ENCODE results near the gene AK6.
"Not testable (repeated sequence)": the region's sequence is repeated elsewhere in the genome, so short reads cannot be mapped to it uniquely, and the experiment has no call there.

Gene AK6

GRCh38 chr5:69369340-69370121 lies at the start of gene AK6, which contains the start of the genes RAD17 and TAF9:
AK6 (minus strand) TSS chr5:69369520; CDS start chr5:69369490, 30 bp downstream.
RAD17 (plus strand) TSS chr5:69369818; CDS start chr5:69372209, 2,391 bp downstream.
TAF9 (minus strand) TSS chr5:69369520; CDS start chr5:69365737, 3,783 bp downstream.
- DNase-seq (ENCODE audit: low read depth) = peak; percentile 80

GRCh38 chr5:69418554-69418953 lies 49.2 kb upstream of the AK6 start:
- DNase-seq (ENCODE audit: low read depth) = no peak

GRCh38 chr5:69416699-69417098 lies 47.4 kb upstream of the AK6 start:
- DNase-seq (ENCODE audit: low read depth) = no peak

GRCh38 chr5:69416180-69416579 lies 46.9 kb upstream of the AK6 start:
- DNase-seq (ENCODE audit: low read depth) = no peak

GRCh38 chr5:69415584-69415958 lies 46.3 kb upstream of the AK6 start:
- no peak for DNase-seq (ENCODE audit: low read depth)

GRCh38 chr5:69414885-69415583 lies 45.7 kb upstream of the AK6 start, which contains the start of gene MARVELD2:
MARVELD2 (plus strand) TSS chr5:69415116; CDS start chr5:69419386, 4,270 bp downstream.
- DNase-seq (ENCODE audit: low read depth) = peak; percentile 33

- DNase-seq (ENCODE audit: low read depth) = no peak
Observed at GRCh38 chr5:69404659-69405330, 35.5 kb upstream of the AK6 start.

DNA sequence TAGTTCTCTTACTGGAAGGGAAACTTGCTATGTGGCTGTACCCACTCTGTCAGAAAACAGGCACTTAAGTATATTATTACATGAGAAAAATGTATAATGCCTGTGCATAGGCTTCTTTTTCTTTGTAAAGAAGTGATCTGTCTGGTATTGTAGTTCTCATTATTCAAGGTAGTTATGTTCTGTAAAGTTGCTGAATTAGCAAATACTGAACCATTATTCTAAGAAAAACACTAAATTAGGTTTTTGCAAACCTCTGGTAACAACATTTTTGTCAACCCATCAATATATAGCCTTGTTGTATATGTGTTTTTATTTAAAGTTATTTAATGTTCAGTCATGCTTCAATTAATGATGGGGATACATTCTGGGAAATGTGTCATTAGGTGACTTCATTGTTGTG lies 9.1 kb upstream of the AK6 start:
- no peak for DNase-seq (ENCODE audit: low read depth)

GRCh38 chr5:69374911-69375446 lies 5.7 kb upstream of the AK6 start:
- no peak for DNase-seq (ENCODE audit: low read depth)

- no peak for DNase-seq (ENCODE audit: low read depth)
Observed at GRCh38 chr5:69372394-69372793, 3.1 kb upstream of the AK6 start.

DNA sequence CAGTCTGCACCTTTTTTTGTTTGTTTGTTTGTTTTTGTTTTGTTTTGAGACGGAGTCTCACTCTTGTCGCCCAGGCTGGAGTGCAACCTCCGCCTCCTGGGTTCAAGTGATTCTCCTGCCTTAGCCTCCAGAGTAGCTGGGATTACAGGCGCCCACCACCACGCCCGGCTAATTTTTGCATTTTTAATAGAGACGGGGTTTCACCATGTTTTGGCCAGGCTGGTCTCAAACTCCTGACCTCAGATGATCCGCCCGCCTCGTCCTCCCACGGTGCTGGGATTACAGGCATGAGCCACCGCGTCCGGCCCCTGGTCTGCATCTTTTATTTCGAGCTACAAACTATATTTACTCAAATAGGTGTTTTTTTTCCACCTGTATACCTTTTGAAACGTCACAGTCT lies 1.0 kb upstream of the AK6 start:
- DNase-seq (ENCODE audit: low read depth) = not testable (repeated sequence)

- DNase-seq (ENCODE audit: low read depth) = no peak
Observed at GRCh38 chr5:69368458-69369339, 621 bp downstream of the AK6 start.

- no peak for DNase-seq (ENCODE audit: low read depth)
Observed at GRCh38 chr5:69367697-69368279, 1.5 kb downstream of the AK6 start.

- no peak for DNase-seq (ENCODE audit: low read depth)
Observed at GRCh38 chr5:69364850-69365249, 4.5 kb downstream of the AK6 start.

DNA sequence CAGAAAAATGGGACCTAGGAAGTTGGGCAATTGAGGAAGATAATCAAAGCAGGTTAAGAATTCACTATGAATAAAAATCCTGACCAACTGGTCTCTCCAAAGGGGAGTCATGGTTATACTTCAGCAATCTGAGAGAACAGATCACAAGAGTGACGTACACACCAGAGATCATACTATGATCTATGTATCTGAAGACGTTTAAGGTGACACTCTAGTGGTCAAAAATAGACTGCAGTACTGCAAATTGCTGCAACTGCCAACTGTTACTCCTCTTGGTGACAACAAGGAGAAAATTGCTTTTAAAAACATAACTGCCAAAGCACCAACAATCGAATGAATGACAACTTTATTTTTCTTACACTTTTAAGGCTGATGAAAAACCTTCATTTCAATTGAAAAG lies 4.9 kb downstream of the AK6 start:
- DNase-seq (ENCODE audit: low read depth) = no peak

DNA sequence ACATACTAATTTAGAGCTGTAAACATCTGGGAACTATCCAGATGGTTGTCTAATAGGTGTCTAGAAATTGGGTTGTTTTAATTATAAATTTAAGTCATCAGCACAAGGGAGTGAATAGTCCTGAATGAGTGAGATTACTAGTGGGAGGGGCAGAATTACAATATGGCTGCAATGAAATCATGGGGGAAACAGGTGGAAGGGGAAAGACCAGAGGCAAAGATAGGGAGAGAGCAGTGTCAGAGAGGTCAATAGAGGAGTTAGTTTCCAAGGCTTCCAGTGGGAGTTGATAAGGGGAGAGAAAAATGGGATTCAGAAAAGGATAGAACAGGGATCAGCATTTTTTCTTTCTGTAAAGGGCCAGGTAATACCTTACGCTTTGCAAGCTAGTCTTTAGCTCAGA lies 8.9 kb downstream of the AK6 start:
- DNase-seq (ENCODE audit: low read depth) = no peak

DNA sequence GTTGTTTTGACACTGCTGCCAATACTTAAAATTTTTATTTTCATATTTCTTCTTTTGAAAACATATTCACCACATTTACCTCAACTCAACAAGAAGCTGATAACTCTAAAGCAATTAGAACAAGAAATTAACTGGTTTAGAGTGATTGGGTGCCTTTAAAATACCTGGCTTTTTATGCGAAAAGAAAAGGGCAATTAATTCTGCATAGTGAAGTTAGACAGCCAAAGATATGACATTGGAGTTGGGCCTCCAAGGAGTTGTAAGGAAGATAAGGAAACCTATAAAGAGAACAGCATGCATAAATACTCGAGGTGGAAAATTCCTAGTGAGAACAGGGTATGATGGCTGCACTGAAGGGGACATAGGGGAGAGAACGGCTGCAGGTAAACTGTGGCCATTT lies 9.6 kb downstream of the AK6 start:
- DNase-seq (ENCODE audit: low read depth) = no peak

DNA sequence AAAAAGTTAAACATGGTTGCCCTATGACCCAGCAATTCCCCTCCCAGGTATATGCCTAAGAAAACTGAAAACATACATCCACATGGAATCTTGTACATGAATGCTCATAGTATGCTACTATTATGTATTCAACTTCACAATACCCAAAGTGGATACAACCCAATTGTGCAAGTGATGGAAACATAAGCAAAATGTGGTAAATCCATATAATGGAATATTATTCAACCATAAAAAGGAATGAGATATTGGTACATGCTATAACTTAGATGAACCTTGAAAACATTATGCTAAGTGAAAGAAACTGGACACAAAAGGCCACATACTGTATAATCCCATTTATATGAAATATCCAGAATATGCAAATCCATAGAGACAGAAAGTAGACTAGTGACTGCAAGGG lies 18.7 kb downstream of the AK6 start:
- no peak for DNase-seq (ENCODE audit: low read depth)

GRCh38 chr5:69343083-69343482 lies 26.2 kb downstream of the AK6 start:
- no peak for DNase-seq (ENCODE audit: low read depth)

- no peak for DNase-seq (ENCODE audit: low read depth)
Observed at GRCh38 chr5:69341520-69342161, 27.7 kb downstream of the AK6 start.

Measured in activated T-cell treated with anti-CD3 and anti-CD28 coated beads for 1 hour (primary cell).